Activated naive CD4-positive, alpha-beta T cell treated with anti-CD3 and anti-CD28 coated beads, Interleukin-2, amount 50 U/mL, for 72 hours (primary cell): Measurements from ENCODE around the gene KRT26. TPM values are rescaled to one million over a fixed set of nuclear protein-coding genes. Genes with fewer than 3 reads are reported as not detected.
"Not testable (repeated sequence)": the region's sequence is repeated elsewhere in the genome, so short reads cannot be mapped to it uniquely, and the experiment has no call there.

Experiments
- ATAC-seq, 2 donors: fragments of 150-1000 bp; cut with Tn5 transposase; 2 replicates each; pipeline ENCODE4 v1.10.0; 2021; ENCODE audit warnings: mild to moderate bottlenecking in 2 of 2, moderate library complexity in 2 of 2
- DNase-seq, 2 donors: peaks; one replicate each; pipeline ENCODE4 v3.0.0; 2021 to 2022; ENCODE audit warnings: low spot score in 2 of 2
- H3K27ac Mint-ChIP-seq, 2 donors: one replicate each; pipeline ENCODE4 v1.8.0; 2022; ENCODE audit warnings: mild to moderate bottlenecking in 2 of 2, mixed read lengths in 2 of 2
- H3K36me3 Mint-ChIP-seq, 2 donors: one replicate each; pipeline ENCODE4 v1.8.0; 2022; ENCODE audit warnings: mixed read lengths in 2 of 2
- H3K9me3 Mint-ChIP-seq, 2 donors: one replicate each; pipeline ENCODE4 v1.8.0; 2022; ENCODE audit warnings: mixed read lengths in 2 of 2
- total RNA-seq, 2 donors: library from RNA; stranded (reverse); gene quantifications; one replicate each; pipeline ENCODE4 v1.2.3, GENCODE V29; 2022

KRT26 gene
- not detected for total RNA-seq

- DNase-seq (no peak), ATAC-seq (no peak)
- H3K27ac Mint-ChIP-seq = no peak within 1 kb of the TSS
- H3K9me3 Mint-ChIP-seq = no peaks in the 10 kb centered on the region
- H3K36me3 Mint-ChIP-seq = no peaks in the 10 kb centered on the region
Observed at GRCh38 chr17:40772101-40772500, at the start of gene KRT26. TSS of gene KRT26 (minus strand) at chr17:40772201. CDS start at chr17:40772113, 88 bp downstream.

GRCh38 chr17:40821536-40821935 is 49.5 kb upstream of the KRT26 start:
- ATAC-seq = no peak
- H3K36me3 Mint-ChIP-seq = peaks cover 20 to 27% of the 10 kb centered on the region in 2 donors

GRCh38 chr17:40820228-40820838 is 48.3 kb upstream of the KRT26 start:
- H3K36me3 Mint-ChIP-seq = peaks cover 20 to 27% of the 10 kb centered on the region in 2 donors
- ATAC-seq = no peak
- peaks cover 0 to 7% of the 10 kb centered on the region in 2 donors for H3K9me3 Mint-ChIP-seq
- H3K27ac Mint-ChIP-seq = peak overlapping the region in 1 of 2 donors; percentile 96
- no peak for DNase-seq

More at GRCh38 chr17:40821536-40821935, 49.5 kb upstream of the KRT26 start:
- peaks cover 0 to 7% of the 10 kb centered on the region in 2 donors for H3K9me3 Mint-ChIP-seq
- DNase-seq = no peak
- H3K27ac Mint-ChIP-seq = no peak overlapping the region

GRCh38 chr17:40819528-40820125 is 47.6 kb upstream of the KRT26 start:
- ATAC-seq (no peak), DNase-seq (no peak)
- H3K9me3 Mint-ChIP-seq = peaks cover 0 to 7% of the 10 kb centered on the region in 2 donors
- peaks cover 20 to 27% of the 10 kb centered on the region in 2 donors for H3K36me3 Mint-ChIP-seq
- H3K27ac Mint-ChIP-seq = peak overlapping the region; percentile 84 to 96

GRCh38 chr17:40818733-40819527 is 46.9 kb upstream of the KRT26 start:
- H3K9me3 Mint-ChIP-seq = peaks cover 0 to 7% of the 10 kb centered on the region in 2 donors
- peak; percentile 88 for DNase-seq
- peak overlapping the region; percentile 96 for H3K27ac Mint-ChIP-seq
- H3K36me3 Mint-ChIP-seq = peaks cover 20 to 27% of the 10 kb centered on the region in 2 donors
- peak; percentile 88 to 90 for ATAC-seq

GRCh38 chr17:40818343-40818732 is 46.3 kb upstream of the KRT26 start:
- ATAC-seq (no peak), DNase-seq (no peak)
- H3K9me3 Mint-ChIP-seq = peaks cover 0 to 7% of the 10 kb centered on the region in 2 donors
- H3K27ac Mint-ChIP-seq = peak overlapping the region; percentile 96
- H3K36me3 Mint-ChIP-seq = peaks cover 20 to 27% of the 10 kb centered on the region in 2 donors

- peak overlapping the region in 1 of 2 donors; percentile 96 for H3K27ac Mint-ChIP-seq
- peaks cover 20 to 27% of the 10 kb centered on the region in 2 donors for H3K36me3 Mint-ChIP-seq
- ATAC-seq = no peak
- DNase-seq = no peak
- peaks cover 0 to 7% of the 10 kb centered on the region in 2 donors for H3K9me3 Mint-ChIP-seq
Observed at GRCh38 chr17:40817103-40817682, 45.2 kb upstream of the KRT26 start.

GRCh38 chr17:40816569-40816968 is 44.6 kb upstream of the KRT26 start:
- H3K36me3 Mint-ChIP-seq = peaks cover 20 to 27% of the 10 kb centered on the region in 2 donors
- peak overlapping the region in 1 of 2 donors; percentile 96 for H3K27ac Mint-ChIP-seq
- DNase-seq = no peak
- ATAC-seq = no peak
- H3K9me3 Mint-ChIP-seq = peaks cover 0 to 7% of the 10 kb centered on the region in 2 donors

- H3K27ac Mint-ChIP-seq = no peak overlapping the region
- H3K36me3 Mint-ChIP-seq = peaks cover 20 to 24% of the 10 kb centered on the region in 2 donors
- peaks cover 0 to 7% of the 10 kb centered on the region in 2 donors for H3K9me3 Mint-ChIP-seq
- ATAC-seq (no peak), DNase-seq (no peak)
Observed at GRCh38 chr17:40815381-40815780, 43.4 kb upstream of the KRT26 start.

GRCh38 chr17:40814657-40815056 is 42.7 kb upstream of the KRT26 start:
- H3K27ac Mint-ChIP-seq, ATAC-seq, DNase-seq, H3K9me3 Mint-ChIP-seq: not testable (repeated sequence)
- peaks cover 15 to 19% of the 10 kb centered on the region in 2 donors for H3K36me3 Mint-ChIP-seq

- Mint-ChIP-seq H3K9me3 (peaks cover 0 to 7% of the 10 kb centered on the region in 2 donors), H3K36me3 (peaks cover 15 to 19% of the 10 kb centered on the region in 2 donors), H3K27ac (no peak overlapping the region)
- DNase-seq (no peak), ATAC-seq (no peak)
Observed at GRCh38 chr17:40813804-40814203, 41.8 kb upstream of the KRT26 start.

GRCh38 chr17:40812639-40813038 is 40.6 kb upstream of the KRT26 start:
- Mint-ChIP-seq H3K27ac (no peak overlapping the region), H3K9me3 (peaks cover 0 to 7% of the 10 kb centered on the region in 2 donors), H3K36me3 (peaks cover 9% of the 10 kb centered on the region in 2 donors)
- DNase-seq = no peak
- ATAC-seq = no peak

- DNase-seq (no peak), ATAC-seq (no peak)
- H3K9me3 Mint-ChIP-seq = no peaks in the 10 kb centered on the region
- no peaks in the 10 kb centered on the region for H3K36me3 Mint-ChIP-seq
- H3K27ac Mint-ChIP-seq = no peak overlapping the region
Observed at GRCh38 chr17:40810494-40810893, 38.5 kb upstream of the KRT26 start.

- ATAC-seq (no peak), DNase-seq (no peak)
- Mint-ChIP-seq H3K36me3 (no peaks in the 10 kb centered on the region), H3K9me3 (no peaks in the 10 kb centered on the region), H3K27ac (no peak overlapping the region)
Observed at GRCh38 chr17:40809721-40810421, 37.9 kb upstream of the KRT26 start.

GRCh38 chr17:40806131-40806530 is 34.1 kb upstream of the KRT26 start:
- ATAC-seq (no peak), DNase-seq (no peak)
- Mint-ChIP-seq H3K27ac (no peak overlapping the region), H3K36me3 (no peaks in the 10 kb centered on the region), H3K9me3 (no peaks in the 10 kb centered on the region)

- DNase-seq (peak; percentile 67 to 80), ATAC-seq (peak; percentile 85 to 94)
- no peak overlapping the region for H3K27ac Mint-ChIP-seq
- no peaks in the 10 kb centered on the region for H3K9me3 Mint-ChIP-seq
- H3K36me3 Mint-ChIP-seq = no peaks in the 10 kb centered on the region
Observed at GRCh38 chr17:40803617-40804082, 31.6 kb upstream of the KRT26 start.
